Skeletal muscle tissue (tissue), 4 donors: Measurements from ENCODE around the gene GABBR2. TPM values are rescaled to one million over a fixed set of nuclear protein-coding genes. Genes with fewer than 3 reads are reported as not detected.
"Not testable (repeated sequence)": the region's sequence is repeated elsewhere in the genome, so short reads cannot be mapped to it uniquely, and the experiment has no call there.

Experiments used
- H3K27ac ChIP-seq: one replicate; pipeline ENCODE4 v1.7.0; 2013; ENCODE audit warnings: mild to moderate bottlenecking, low read depth, low read length, inconsistent platforms
- H3K27me3 ChIP-seq, 3 donors: one replicate each; pipeline ENCODE4 v1.7.0; 2013; ENCODE audit warnings: low read length in 3 of 3; ENCODE audit not compliant: control insufficient read depth in 3 of 3, insufficient read depth in 3 of 3
- H3K36me3 ChIP-seq, 3 donors: one replicate each; pipeline ENCODE4 v1.7.0; 2013; ENCODE audit warnings: low read length in 3 of 3; ENCODE audit not compliant: control insufficient read depth in 3 of 3, insufficient read depth in 3 of 3
- H3K4me1 ChIP-seq, 3 donors: one replicate each; pipeline ENCODE4 v1.7.0; 2013; ENCODE audit warnings: low read length in 3 of 3, mild to moderate bottlenecking in 3 of 3; ENCODE audit not compliant: control insufficient read depth in 3 of 3, insufficient read depth in 3 of 3
- H3K4me3 ChIP-seq, 3 donors: one replicate each; pipeline ENCODE4 v1.7.0; 2013; ENCODE audit warnings: low read length in 3 of 3
- H3K9ac ChIP-seq, 3 donors: one replicate each; pipeline ENCODE4 v1.7.0; 2013; ENCODE audit warnings: low read length in 3 of 3, mild to moderate bottlenecking in 3 of 3, moderate library complexity in 2 of 3, low read depth in 1 of 3
- H3K9me3 ChIP-seq, 3 donors: one replicate each; pipeline ENCODE4 v1.7.0; 2013; ENCODE audit warnings: low read length in 3 of 3; ENCODE audit not compliant: control insufficient read depth in 3 of 3
- total RNA-seq: library from RNA; depleted of rRNA; stranded (reverse); fragments of >200 nt; gene quantifications from one replicate; pipeline ENCODE4 v1.2.3, GENCODE V29; 2014
- donor health status: Osteomylitis.

Gene GABBR2
- total RNA-seq, 1 donor from 2014 or later, result under 0.01 TPM

DNA sequence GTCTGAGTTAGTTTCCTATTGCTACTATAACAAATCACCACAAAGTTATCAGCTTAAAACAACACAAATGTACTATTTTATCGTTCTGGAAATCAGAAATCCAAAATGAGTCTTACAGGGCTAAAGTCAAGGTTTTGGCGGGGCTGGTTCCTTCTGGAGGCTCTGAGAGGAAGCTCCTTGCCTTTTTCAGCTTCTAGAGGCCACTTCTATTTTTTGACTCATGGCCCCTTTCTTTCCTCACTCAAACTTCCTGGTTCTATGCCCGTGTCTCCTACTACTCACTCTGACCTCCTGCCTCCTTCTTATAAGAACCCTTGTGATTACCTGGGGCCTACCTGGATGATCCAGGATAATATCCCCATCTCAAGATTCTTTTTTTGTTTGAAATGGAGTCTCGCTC is 48.2 kb downstream of the GABBR2 start:
- Histone ChIP-seq H3K36me3 (no peaks in the 10 kb centered on the region), H3K9ac (no peak overlapping the region), H3K4me3 (no peak overlapping the region), H3K9me3 (no peaks in the 10 kb centered on the region), H3K4me1 (no peaks in the 10 kb centered on the region), H3K27ac (no peak overlapping the region), H3K27me3 (peaks cover 0 to 1% (median 0%) of the 10 kb centered on the region in 3 donors)

DNA sequence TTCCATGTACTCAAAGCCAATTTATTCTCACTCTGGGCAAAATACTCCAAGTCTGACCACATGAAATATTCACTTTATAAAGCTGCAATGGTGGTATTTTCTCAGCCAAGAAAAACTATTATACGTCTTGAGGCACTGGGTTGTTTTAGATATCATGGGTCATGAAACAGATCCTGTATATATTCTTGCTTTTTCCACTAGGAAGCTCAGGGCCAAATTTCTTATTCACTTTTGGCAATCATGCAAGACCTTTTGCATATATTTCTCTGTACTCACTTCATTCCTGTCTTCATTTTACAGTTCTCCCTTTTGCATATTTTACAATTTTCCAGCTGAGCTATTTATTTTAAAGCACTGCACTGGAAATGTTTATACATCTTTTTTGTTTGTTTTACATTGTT is 49.8 kb downstream of the GABBR2 start:
- H3K9ac ChIP-seq, result no peak overlapping the region
- no peaks in the 10 kb centered on the region for H3K36me3 ChIP-seq
- no peak overlapping the region for H3K27ac ChIP-seq
- no peak overlapping the region for H3K4me3 ChIP-seq
- no peaks in the 10 kb centered on the region for H3K4me1 ChIP-seq
- H3K27me3 ChIP-seq, result no peaks in the 10 kb centered on the region
- H3K9me3 ChIP-seq, result no peaks in the 10 kb centered on the region

DNA sequence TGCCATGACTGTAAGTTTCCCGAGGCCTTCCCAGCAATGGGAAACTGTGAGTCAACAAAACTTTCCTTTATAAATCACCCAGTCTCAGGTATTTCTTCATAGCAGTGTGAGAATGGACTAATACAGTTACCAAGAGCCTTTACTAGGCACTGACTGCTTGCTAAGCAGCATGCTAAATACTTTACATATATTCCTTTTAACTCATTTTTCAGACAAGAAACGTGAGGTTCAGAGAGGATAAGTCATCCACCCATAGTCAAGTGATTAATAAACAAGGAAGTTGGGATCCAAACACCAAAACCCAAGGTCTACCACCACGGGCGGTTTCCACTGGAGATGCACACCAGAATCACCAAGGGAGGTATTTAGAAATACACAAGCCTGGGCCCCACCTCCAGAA is 50.8 kb downstream of the GABBR2 start:
- Histone ChIP-seq H3K4me3 (no peak overlapping the region), H3K27me3 (no peaks in the 10 kb centered on the region), H3K36me3 (no peaks in the 10 kb centered on the region), H3K27ac (no peak overlapping the region), H3K9ac (no peak overlapping the region), H3K4me1 (no peaks in the 10 kb centered on the region), H3K9me3 (no peaks in the 10 kb centered on the region)

DNA sequence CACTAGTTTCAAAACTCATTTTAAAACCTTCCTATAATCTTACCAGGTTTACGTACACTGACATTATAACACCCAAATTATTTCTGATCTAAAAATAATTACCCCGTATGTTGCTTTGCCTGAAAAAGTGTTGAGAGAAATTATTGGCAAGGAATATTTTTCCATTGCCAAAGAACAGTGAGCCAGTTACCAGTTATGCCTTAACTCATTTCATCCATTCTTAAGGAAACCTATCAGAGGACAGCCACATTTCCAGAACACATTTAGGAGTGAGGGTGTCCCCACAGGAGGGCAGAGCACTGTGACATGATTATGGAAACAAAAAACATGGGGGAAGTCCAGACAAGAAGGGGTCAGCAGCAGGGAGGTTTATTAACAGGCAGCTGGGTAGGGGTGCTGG is 52.2 kb downstream of the GABBR2 start:
- Histone ChIP-seq H3K27ac (no peak overlapping the region), H3K4me1 (no peaks in the 10 kb centered on the region), H3K36me3 (no peaks in the 10 kb centered on the region), H3K27me3 (no peaks in the 10 kb centered on the region), H3K9ac (no peak overlapping the region), H3K4me3 (no peak overlapping the region), H3K9me3 (no peaks in the 10 kb centered on the region)

DNA sequence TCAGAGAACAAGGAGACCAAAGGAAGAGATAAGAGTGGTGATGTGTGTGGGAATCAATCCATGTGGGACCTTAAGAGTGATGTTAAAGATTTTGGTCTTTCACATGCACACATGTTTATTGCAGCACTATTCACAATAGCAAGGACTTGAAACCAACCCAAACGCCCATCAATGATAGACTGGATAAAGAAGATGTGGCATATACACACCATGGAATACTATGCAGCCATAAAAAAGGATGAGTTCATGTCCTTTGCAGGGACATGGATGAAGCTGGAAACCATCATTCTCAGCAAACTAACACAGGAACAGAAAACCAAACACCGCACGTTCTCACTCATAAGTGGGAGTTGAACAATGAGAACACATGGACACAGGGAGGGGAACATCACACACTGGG is 53.3 kb downstream of the GABBR2 start:
- H3K9me3 ChIP-seq, H3K36me3 ChIP-seq, H3K27ac ChIP-seq, H3K4me1 ChIP-seq, H3K9ac ChIP-seq, H3K4me3 ChIP-seq, H3K27me3 ChIP-seq: not testable (repeated sequence)

DNA sequence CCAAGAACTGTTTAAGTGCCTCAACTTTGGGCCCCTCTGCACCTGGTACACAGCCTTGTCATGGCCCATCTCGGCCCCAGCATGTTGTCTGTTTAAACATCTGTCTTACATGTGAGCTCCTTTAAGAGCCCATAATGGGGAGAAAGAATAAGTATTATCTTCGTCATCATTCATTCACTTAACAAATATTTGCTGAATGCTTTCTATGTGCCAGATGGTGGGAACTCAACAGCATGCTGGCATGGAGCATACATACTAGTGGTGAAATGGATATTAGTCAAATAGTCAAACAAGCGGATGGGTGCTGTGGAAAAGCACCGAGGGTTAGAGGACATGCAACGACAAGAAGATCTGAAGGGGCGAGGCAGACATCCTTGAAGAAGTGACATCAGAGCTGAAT is 54.5 kb downstream of the GABBR2 start:
- Histone ChIP-seq H3K27me3 (no peaks in the 10 kb centered on the region), H3K9ac (no peak overlapping the region)

DNA sequence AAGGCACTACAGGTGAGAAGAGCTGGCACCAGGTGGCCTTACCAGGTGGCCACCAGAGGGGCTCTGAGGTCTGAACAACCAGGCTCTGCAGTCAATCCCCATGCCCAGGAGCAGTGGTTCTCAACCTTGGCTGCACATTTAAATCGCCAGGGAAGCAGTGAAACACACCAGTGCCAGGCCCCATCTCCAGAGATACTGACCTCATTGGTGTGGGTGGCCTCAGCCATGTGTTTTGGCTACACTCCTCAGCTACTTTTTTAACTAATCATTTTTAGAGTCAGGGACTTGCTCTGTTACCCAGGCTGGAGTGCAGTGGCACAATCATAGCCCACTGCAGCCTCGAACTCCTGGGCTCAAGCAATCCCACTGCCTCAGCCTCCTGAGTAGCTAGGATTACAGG is 56.0 kb downstream of the GABBR2 start:
- Histone ChIP-seq H3K27ac (no peak overlapping the region), H3K4me1 (no peaks in the 10 kb centered on the region), H3K9me3 (no peaks in the 10 kb centered on the region), H3K27me3 (peaks cover 0 to 3% (median 0%) of the 10 kb centered on the region in 3 donors), H3K36me3 (no peaks in the 10 kb centered on the region), H3K9ac (no peak overlapping the region), H3K4me3 (no peak overlapping the region)

More for the DNA sequence above, 54.5 kb downstream of the GABBR2 start:
- Histone ChIP-seq H3K9me3 (no peaks in the 10 kb centered on the region), H3K4me3 (no peak overlapping the region), H3K4me1 (no peaks in the 10 kb centered on the region), H3K36me3 (no peaks in the 10 kb centered on the region), H3K27ac (no peak overlapping the region)

DNA sequence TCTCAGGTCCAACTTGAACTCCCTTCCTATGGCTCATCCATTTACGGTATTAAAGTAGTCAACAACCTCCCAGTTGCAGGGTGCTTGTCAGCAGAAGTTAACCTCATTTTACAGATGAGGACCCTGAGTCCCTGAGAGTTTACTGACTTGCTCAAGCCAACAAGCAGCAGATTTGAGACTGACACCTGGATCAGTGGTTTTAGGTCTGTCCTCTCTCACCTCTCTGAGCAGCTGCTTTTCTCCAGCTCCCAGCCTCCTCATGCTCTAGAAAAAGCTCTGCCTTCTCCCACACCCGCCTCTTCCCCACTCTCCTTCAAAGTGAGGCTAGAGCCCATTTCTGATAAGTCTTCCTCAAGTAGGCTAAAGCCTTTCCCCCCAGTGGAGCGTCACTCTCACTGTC is 56.4 kb downstream of the GABBR2 start:
- no peak overlapping the region for H3K27ac ChIP-seq
- no peak overlapping the region for H3K4me3 ChIP-seq
- no peaks in the 10 kb centered on the region for H3K4me1 ChIP-seq
- H3K9ac ChIP-seq, result no peak overlapping the region
- no peaks in the 10 kb centered on the region for H3K36me3 ChIP-seq
- peaks cover 0 to 3% (median 0%) of the 10 kb centered on the region in 3 donors for H3K27me3 ChIP-seq
- no peaks in the 10 kb centered on the region for H3K9me3 ChIP-seq

DNA sequence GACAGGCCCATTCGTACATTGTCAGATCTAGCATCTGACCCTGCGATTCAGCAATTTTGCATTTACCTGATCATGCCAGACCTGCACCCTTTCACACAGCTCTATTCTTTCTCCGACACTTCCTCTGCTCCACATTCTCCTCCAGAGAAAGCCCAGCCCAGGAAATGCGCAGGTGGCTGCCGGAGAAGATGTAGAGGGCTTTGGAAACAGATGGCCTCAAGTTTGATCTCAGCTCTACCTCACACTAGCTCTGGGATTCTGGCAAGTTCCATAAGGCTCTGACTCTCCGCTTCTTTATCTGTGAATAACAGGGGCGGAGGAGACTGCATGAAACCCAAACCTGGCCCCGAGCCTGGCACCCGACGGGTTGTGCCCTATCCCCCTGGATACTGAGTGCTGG is 61.5 kb downstream of the GABBR2 start:
- Histone ChIP-seq H3K36me3 (no peaks in the 10 kb centered on the region), H3K4me3 (no peak overlapping the region), H3K9ac (no peak overlapping the region), H3K27ac (no peak overlapping the region), H3K27me3 (peaks cover 0 to 14% (median 5%) of the 10 kb centered on the region in 3 donors), H3K4me1 (no peaks in the 10 kb centered on the region), H3K9me3 (no peaks in the 10 kb centered on the region)

DNA sequence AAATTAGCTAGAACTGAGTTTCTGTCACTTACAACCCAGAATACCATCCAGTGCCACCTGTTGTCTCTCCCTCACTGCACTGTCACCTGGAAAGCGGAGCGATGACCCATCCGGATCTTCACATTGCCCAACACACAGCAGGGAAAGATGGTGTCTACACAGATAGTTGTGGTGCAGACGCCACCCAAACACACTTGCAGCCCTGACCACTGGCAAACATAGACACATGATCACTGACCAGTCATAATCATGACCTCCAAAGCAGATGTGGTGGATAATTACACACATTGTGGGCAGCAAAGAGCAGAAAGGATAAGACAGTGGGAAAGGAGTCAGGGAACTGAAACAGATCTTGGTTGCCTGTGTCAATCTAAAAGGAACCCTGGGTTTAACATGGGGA is 64.7 kb downstream of the GABBR2 start:
- no peak overlapping the region for H3K9ac ChIP-seq
- H3K9me3 ChIP-seq, result no peaks in the 10 kb centered on the region
- peaks cover 0 to 21% (median 8%) of the 10 kb centered on the region in 3 donors for H3K27me3 ChIP-seq
- H3K4me1 ChIP-seq, result no peaks in the 10 kb centered on the region
- H3K4me3 ChIP-seq, result no peak overlapping the region
- H3K36me3 ChIP-seq, result no peaks in the 10 kb centered on the region
- no peak overlapping the region for H3K27ac ChIP-seq
